ENCODE data around the gene SLC9C1.
"Not testable (repeated sequence)": the region's sequence is repeated elsewhere in the genome, so short reads cannot be mapped to it uniquely, and the experiment has no call there.

The SLC9C1 gene

GRCh38 chr3:112187300-112187699, 106.7 kb downstream of the SLC9C1 start:
- no peak for DNase-seq (ENCODE audit: low read depth)

DNA sequence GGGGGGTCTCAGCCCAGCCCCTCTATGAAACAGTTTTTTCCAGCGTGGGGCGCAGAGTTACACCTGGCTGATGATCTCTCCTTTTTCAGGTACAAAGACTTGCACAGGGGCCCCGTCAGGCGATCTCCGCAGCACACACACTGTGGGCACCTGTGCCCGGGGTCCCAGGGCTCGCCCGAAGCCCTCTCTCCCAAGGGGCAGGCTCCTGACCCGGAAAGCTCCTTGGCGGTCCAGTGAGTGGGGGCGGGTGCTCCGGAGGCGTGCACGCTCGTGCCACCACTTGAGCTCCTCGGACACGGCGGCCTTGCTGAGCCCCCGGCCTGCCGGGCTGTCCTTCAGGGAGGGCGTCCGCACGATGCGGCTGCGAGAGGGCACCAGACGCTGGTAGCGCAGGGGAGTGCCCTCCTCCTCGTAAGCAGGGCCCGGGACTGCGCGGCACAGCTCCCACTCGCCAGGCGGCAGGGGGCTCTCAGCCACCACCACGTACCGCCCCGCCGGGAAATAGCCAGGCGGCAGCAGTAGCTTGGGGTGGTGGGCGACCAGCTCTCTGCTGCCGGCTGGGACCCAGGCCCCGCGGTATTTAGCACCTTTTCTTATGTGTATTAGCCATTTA, 108.5 kb downstream of the SLC9C1 start:
- DNase-seq (ENCODE audit: low read depth), result not testable (repeated sequence)

- no peak for DNase-seq (ENCODE audit: low read depth)
These were observed 118.4 kb downstream of the SLC9C1 start for GRCh38 chr3:112175646-112176045.

GRCh38 chr3:112175037-112175436, 119.0 kb downstream of the SLC9C1 start:
- no peak for DNase-seq (ENCODE audit: low read depth)

GRCh38 chr3:112171144-112171543, 122.9 kb downstream of the SLC9C1 start:
- DNase-seq (ENCODE audit: low read depth), result no peak

DNA sequence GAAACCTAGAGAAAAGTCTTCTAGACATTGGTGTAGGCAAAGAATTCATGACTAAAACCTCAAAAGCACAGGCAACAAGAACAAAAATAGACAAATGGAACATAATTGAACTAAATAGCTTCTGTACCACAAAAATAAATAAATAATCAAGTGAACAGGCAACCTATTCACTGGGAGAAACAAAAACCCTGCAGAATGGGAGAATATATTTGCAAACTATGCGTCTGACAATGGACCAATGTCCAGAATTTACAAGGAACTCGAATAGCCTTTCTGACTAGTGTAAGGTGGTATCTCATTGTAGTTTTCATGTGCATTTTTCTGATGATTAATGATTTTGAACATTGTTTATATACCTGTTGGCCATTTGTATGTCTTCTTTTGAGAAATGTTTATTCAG, 124.0 kb downstream of the SLC9C1 start:
- no peak for DNase-seq (ENCODE audit: low read depth)

- DNase-seq (ENCODE audit: low read depth), result no peak
These were observed 126.3 kb downstream of the SLC9C1 start for GRCh38 chr3:112167758-112168157.

GRCh38 chr3:112149136-112149535, 144.9 kb downstream of the SLC9C1 start:
- no peak for DNase-seq (ENCODE audit: low read depth)

GRCh38 chr3:112143689-112144088, 150.3 kb downstream of the SLC9C1 start:
- DNase-seq (ENCODE audit: low read depth), result no peak

DNA sequence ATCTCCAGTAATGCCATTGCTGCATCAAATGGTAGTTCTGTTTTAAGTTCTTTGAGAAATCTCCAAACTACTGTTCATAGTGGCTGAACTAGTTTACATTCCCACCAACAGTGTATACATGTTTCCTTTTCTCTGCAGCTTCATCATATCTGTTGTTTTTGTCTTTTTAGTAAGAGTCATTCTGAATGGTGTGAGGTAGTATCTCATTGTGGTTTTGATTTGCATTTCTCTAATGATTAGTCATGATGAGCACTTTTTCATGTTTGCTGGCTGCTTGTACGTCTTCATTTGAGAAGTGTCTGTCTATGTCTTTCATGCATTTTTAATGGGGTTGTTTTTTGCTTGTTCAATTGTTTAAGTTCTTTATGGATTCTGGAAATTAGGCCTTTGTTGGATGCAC, 150.8 kb downstream of the SLC9C1 start:
- no peak for DNase-seq (ENCODE audit: low read depth)

GRCh38 chr3:112141293-112141692, 152.7 kb downstream of the SLC9C1 start:
- DNase-seq (ENCODE audit: low read depth), result no peak

- DNase-seq (ENCODE audit: low read depth), result no peak
These were observed 153.4 kb downstream of the SLC9C1 start for GRCh38 chr3:112140584-112140983.

GRCh38 chr3:112138219-112138969, 155.6 kb downstream of the SLC9C1 start:
- no peak for DNase-seq (ENCODE audit: low read depth)

- no peak for DNase-seq (ENCODE audit: low read depth)
These were observed 156.2 kb downstream of the SLC9C1 start for GRCh38 chr3:112137781-112138180.

- DNase-seq (ENCODE audit: low read depth), result peak; percentile 19
These were observed 156.9 kb downstream of the SLC9C1 start for GRCh38 chr3:112136959-112137693.

- no peak for DNase-seq (ENCODE audit: low read depth)
These were observed 158.0 kb downstream of the SLC9C1 start for GRCh38 chr3:112136046-112136445.

DNA sequence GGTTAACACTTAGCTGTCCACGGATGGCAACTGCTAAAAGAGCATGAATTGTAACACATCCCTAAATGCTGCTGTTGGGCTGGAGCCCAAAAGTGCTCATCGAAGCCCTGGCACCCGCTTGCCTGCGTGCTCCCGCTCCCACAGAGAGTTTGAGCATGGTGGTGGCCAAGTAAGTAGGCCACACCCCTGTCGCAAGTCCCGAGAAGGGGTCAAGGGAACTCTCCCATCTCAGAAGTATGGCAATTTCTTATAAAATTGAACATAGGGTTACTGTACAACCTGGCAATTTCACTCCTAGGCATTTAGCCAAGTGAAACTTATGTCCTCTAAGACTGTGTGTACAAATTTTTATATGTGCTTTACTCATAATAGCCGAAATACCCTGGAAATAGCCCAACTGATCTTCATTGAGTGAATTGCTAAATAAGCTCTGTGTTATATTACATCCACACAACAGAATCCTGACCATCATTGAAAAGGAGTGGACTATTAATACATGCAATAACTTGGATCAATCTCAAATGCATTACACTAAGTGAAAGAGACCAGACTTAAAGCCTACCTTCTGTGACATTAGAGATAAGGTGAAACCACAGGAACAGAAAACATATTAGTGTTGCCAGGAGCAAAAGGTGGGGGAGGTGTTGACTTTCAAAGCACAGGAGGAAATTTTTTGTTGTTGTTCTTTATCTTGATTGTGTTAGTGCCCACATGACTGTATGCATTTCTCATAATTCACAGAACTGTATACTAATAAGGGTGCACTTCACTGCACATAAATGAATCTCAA, 159.5 kb downstream of the SLC9C1 start:
- no peak for DNase-seq (ENCODE audit: low read depth)

DNA sequence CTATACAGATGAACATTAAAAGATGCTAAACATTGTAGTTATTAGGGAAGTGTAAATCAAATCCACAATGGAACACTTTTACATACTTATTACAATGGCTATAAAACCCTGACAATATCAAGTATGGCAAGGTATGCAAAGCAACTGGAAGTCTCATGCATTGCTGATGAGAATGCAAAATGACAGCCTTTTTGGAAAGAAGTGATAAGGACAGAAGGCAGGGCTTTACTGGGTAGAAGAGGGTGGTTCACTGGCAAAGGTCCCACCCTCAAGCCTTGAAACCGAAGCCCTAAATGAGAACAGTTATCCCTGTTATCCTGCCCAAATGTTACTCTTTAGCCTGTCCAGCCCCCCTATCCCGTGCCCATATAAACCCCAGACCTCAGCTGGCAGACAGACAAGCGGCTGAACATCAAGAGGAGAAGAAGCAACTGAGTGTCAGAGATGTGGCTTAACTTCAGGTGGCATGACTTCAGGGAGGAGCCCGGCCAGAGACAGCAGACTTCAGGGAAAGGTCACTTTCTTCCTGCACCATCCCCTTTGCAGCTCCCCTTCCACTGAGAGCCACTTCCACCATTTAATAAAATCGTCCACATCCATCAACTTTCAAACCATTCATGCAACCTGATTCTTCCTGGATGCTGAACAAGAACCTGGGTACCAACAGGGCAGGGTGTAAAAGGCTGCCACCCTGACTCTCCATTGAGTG, 160.2 kb downstream of the SLC9C1 start:
- no peak for DNase-seq (ENCODE audit: low read depth)

DNA sequence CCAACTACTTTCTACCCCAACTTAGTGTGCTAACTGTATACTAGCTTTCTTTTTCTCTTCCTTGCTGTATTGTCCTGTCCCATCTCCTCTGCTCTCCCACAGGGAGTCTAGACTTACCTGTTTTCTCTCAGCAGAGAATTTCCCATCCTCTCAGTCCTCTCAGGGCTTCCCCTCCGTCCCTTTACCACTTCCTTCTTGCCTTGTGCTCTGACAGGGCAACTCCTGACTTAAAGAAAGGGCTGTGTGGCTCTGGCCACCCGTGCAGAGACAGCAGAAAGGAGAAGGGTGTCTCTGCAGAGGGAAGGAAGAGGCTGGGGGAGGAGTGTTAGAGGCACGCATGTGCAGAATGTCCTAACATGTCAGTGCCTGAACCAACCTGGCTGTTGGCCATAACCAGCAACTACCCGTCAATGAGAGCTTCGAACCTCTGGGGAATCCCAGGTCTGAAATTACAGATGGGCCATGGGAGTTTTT, 161.0 kb downstream of the SLC9C1 start, which contains the start of gene GCSAM:
Gene GCSAM, minus strand, starts transcription at position 274 of the 474 bp plus-strand sequence. Its CDS starts 128 bp downstream, at position 146.
- peak; percentile 41 for DNase-seq (ENCODE audit: low read depth)

- DNase-seq (ENCODE audit: low read depth), result no peak
These were observed 161.5 kb downstream of the SLC9C1 start for GRCh38 chr3:112132554-112132953.

- no peak for DNase-seq (ENCODE audit: low read depth)
These were observed 161.9 kb downstream of the SLC9C1 start for GRCh38 chr3:112132088-112132487.
